HL-60 (cell line): ENCODE results near the gene UBE2M.
A peak's percentile ranks its signal among the peaks of the same experiment; 100 is the strongest.

Experiments used
- DNase-seq, 2 experiments: peaks; one replicate each; pipeline ENCODE4 v3.0.0-alpha.2; 2010 to 2020; ENCODE audit warnings: low read depth in 1 of 2, low spot score in 1 of 2
- H3K27ac ChIP-seq: fragments of 250-450 bp; sonication (Bioruptor Pico); replicated peaks from 2 replicates; pipeline ENCODE4 v1.5.1; 2020; ENCODE audit warnings: mild to moderate bottlenecking, moderate library complexity
- H3K27me3 ChIP-seq: fragments of 250-450 bp; sonication (Bioruptor Pico); 2 replicates; pipeline ENCODE4 v1.5.1; 2021; ENCODE audit warnings: mild to moderate bottlenecking, moderate library complexity; ENCODE audit not compliant: insufficient read depth, poor library complexity, severe bottlenecking
- H3K4me3 ChIP-seq: replicated peaks from 2 replicates; pipeline ENCODE4 v1.5.1; 2011; ENCODE audit warnings: mild to moderate bottlenecking, control low read depth, low read length; ENCODE audit not compliant: insufficient read depth
- GABPA ChIP-seq: IDR thresholded peaks from 2 replicates; pipeline ENCODE4 v1.6.1; 2012; ENCODE audit warnings: low read depth
- POLR2AphosphoS5 ChIP-seq: IDR thresholded peaks from 2 replicates; pipeline ENCODE4 v1.6.1; 2012; ENCODE audit warnings: low read depth
- REST ChIP-seq: IDR thresholded peaks from 2 replicates; pipeline ENCODE4 v1.6.1; 2012; ENCODE audit warnings: low read depth; ENCODE audit not compliant: insufficient replicate concordance
- SPI1 ChIP-seq: IDR thresholded peaks from 2 replicates; pipeline ENCODE4 v1.6.1; 2012; ENCODE audit warnings: low read depth, mild to moderate bottlenecking, borderline replicate concordance
- TF ChIP-seq, protein P1 (sequence below): IDR thresholded peaks from one replicate; pipeline ENCODE4 v1.5.1; 2011; ENCODE audit warnings: low read length, control low read depth, inconsistent platforms; ENCODE audit not compliant: insufficient read depth

The UBE2M gene

DNA sequence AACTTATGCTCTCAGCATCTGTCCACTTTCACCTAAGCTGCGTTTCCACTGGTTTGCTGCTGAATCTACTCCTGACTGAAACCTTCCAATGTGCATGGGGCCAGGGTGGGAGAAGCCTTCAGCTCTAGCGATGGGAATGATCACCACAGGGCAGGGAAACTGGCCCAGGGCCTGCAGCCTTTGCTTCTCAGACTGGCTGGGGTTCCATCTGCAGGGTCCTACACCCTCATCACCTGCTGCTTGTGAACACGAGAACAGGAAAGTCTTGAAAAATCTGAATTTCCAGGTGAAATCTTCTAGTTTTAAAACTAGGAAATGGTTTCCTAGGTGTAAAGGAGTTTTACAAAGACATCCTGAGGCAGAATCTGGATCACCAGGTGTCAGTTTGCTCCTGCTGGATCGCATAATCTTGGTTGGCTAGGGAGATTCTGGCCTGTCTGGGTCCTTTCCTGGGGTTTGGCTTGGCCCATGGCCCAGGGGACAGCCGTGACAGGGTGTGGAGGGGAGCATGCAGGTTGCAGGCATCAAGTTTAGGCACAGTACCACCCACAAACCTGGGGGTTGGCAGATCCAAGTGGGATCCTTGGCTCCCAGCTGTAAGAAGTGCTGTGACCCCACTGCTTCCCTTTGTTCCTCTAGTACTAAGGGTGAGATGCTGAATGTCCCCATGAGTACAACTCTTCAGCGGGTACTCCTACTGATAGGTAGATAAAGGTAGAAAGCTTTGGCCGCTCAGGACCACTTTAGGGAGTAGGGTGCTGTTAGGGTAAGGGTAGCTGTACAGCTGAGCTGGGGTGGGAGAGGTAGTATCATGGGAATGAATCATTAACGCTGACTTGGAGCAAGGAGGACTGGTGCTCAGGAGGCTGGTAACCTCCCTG is 1.8 kb upstream of the UBE2M start:
- Histone ChIP-seq H3K27me3 (no peaks in the 10 kb centered on the region), H3K27ac (peak overlapping the region; percentile 100), H3K4me3 (peak overlapping the region; percentile 46)
- TF ChIP-seq, protein P1, sequence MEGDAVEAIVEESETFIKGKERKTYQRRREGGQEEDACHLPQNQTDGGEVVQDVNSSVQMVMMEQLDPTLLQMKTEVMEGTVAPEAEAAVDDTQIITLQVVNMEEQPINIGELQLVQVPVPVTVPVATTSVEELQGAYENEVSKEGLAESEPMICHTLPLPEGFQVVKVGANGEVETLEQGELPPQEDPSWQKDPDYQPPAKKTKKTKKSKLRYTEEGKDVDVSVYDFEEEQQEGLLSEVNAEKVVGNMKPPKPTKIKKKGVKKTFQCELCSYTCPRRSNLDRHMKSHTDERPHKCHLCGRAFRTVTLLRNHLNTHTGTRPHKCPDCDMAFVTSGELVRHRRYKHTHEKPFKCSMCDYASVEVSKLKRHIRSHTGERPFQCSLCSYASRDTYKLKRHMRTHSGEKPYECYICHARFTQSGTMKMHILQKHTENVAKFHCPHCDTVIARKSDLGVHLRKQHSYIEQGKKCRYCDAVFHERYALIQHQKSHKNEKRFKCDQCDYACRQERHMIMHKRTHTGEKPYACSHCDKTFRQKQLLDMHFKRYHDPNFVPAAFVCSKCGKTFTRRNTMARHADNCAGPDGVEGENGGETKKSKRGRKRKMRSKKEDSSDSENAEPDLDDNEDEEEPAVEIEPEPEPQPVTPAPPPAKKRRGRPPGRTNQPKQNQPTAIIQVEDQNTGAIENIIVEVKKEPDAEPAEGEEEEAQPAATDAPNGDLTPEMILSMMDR: no peak
- TF ChIP-seq GABPA (no peak), REST (no peak), POLR2AphosphoS5 (no peak), SPI1 (no peak)
- no peak for DNase-seq

- TF ChIP-seq REST: peak; percentile 27
- TF ChIP-seq SPI1: peak; percentile 35; the same call in 1 of the 2 replicates
- TF ChIP-seq GABPA: peak; percentile 92
- TF ChIP-seq, protein P1: no peak
- TF ChIP-seq POLR2AphosphoS5: peak; percentile 94
- Histone ChIP-seq H3K27me3 (no peaks in the 10 kb centered on the region), H3K27ac (peak overlapping the region; percentile 100), H3K4me3 (peak overlapping the region; percentile 46)
- DNase-seq: peak; percentile 95 to 97
Measured at GRCh38 chr19:58559275-58560006, 1.0 kb upstream of the UBE2M start.

DNA sequence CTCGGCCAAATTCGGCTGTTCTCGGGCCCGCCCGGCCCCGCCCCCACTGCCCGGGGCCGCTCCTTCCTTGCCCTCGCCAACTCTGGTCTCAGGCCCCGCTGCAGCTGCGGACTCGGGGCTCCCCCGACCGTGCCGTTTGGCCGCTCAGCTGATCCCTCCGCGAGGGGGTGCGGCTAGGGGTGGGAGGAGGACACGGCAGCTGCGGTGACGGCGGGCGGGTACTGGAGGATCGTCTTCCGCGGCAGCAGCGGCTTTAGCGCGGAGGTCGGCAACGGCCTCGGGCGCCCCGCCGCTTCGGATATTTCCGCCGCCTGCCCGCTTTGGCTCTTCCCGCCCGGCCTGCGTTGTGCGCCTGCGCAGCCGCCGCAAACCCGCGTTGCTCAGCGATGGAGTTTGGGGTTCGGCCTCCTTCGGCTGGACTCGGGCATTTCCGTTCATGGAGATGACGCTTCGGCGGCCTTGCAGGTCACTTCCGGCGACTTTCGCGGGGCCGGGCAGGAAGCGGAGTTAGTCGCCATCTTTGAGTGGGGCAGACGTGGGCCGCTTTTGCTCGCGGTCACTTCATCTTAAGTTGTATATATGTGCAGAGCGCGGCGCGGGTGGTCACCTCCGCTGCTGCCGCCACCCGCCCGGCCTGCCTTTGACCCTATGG is 338 bp upstream of the UBE2M start:
- peak; percentile 98 to 99 for DNase-seq
- peak; percentile 21; the same call in 1 of the 2 replicates for TF ChIP-seq SPI1
- TF ChIP-seq GABPA: peak; percentile 74; the same call in 1 of the 2 replicates
- TF ChIP-seq, protein P1: no peak
- peak; percentile 47 for TF ChIP-seq REST
- TF ChIP-seq POLR2AphosphoS5: no peak; the same call in 1 of the 2 replicates

More for the DNA sequence above, 338 bp upstream of the UBE2M start:
- Histone ChIP-seq H3K4me3 (peak overlapping the region; percentile 46), H3K27ac (peak overlapping the region; percentile 100), H3K27me3 (no peaks in the 10 kb centered on the region)
